Left forelimb (tissue), 1 donor: ENCODE results near the gene RHBDF2.
"Not testable (repeated sequence)": the region's sequence is repeated elsewhere in the genome, so short reads cannot be mapped to it uniquely, and the experiment has no call there.

Source experiments
- DNase-seq: peaks from one replicate; pipeline ENCODE4 v3.0.0-alpha.2; 2018; ENCODE audit warnings: low spot score

RHBDF2 gene

GRCh38 chr17:76524598-76525512 lies 23.6 kb upstream of the RHBDF2 start:
- DNase-seq: no peak

GRCh38 chr17:76523084-76524037 lies 22.1 kb upstream of the RHBDF2 start:
- peak; percentile 89 for DNase-seq

- DNase-seq: not testable (repeated sequence)
These were observed 20.5 kb upstream of the RHBDF2 start for GRCh38 chr17:76521683-76522082.

GRCh38 chr17:76521262-76521661 lies 20.0 kb upstream of the RHBDF2 start:
- no peak for DNase-seq

- no peak for DNase-seq
These were observed 18.1 kb upstream of the RHBDF2 start for GRCh38 chr17:76519048-76519966.

GRCh38 chr17:76517638-76518038 lies 16.4 kb upstream of the RHBDF2 start:
- DNase-seq: no peak

GRCh38 chr17:76515274-76515949 lies 14.2 kb upstream of the RHBDF2 start:
- no peak for DNase-seq

GRCh38 chr17:76514355-76514754 lies 13.1 kb upstream of the RHBDF2 start:
- DNase-seq: not testable (repeated sequence)

- DNase-seq: no peak
These were observed 12.1 kb upstream of the RHBDF2 start for GRCh38 chr17:76513306-76513692.

GRCh38 chr17:76512366-76513305 lies 11.4 kb upstream of the RHBDF2 start:
- DNase-seq: no peak

GRCh38 chr17:76511668-76512365 lies 10.6 kb upstream of the RHBDF2 start:
- DNase-seq: no peak

- no peak for DNase-seq
These were observed 9.6 kb upstream of the RHBDF2 start for GRCh38 chr17:76510831-76511244.

- DNase-seq: not testable (repeated sequence)
These were observed 7.3 kb upstream of the RHBDF2 start for GRCh38 chr17:76508472-76509063.

GRCh38 chr17:76506408-76507345 lies 5.5 kb upstream of the RHBDF2 start:
- peak; percentile 91 for DNase-seq

GRCh38 chr17:76504117-76504516 lies 2.9 kb upstream of the RHBDF2 start:
- no peak for DNase-seq

GRCh38 chr17:76502341-76503211 lies 1.4 kb upstream of the RHBDF2 start:
- DNase-seq: no peak
